ENCODE measurements around the gene TLR10.

Gene TLR10

GRCh38 chr4:38728631-38729141 lies 54.1 kb downstream of the TLR10 start:
- no peak for DNase-seq (ENCODE audit: low spot score)

- DNase-seq (ENCODE audit: low spot score), result no peak
Measured at GRCh38 chr4:38724475-38724808, 58.3 kb downstream of the TLR10 start.

DNA sequence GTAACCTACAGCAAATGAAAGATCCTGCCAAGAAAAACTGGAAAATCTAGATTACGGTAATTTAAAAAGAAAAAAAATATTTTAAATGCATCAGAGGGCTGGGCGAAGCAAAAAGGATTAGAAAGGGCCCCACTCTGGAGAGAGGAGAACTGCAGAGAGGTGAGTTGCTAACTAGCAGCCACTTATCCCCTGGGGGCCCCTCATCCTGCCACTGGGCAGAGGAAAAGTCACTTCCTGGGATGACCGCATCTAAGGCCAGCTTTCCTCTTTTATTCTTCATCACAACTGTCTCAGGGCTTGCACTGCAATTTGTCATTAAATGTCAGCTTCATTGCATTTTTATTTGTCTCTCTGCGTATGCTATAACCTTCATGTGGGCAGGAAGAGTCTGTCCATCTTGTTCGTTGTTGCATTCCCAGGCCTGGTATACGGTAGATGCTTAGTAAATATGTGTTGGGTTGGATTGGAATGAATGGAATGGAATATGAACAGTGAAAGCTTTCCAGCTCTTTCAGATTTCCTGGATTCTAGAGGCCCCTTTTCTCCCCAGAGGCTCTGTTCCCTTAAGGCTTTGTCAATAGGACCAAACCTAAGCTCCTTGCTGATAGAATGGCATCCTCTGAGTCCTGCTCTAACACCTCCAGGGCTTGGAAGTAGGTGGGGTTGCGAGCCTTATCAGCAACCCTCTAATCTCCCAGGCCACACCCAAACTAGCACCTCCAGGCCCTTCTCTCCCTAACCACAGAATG lies 58.9 kb downstream of the TLR10 start:
- DNase-seq (ENCODE audit: low spot score), result no peak

DNA sequence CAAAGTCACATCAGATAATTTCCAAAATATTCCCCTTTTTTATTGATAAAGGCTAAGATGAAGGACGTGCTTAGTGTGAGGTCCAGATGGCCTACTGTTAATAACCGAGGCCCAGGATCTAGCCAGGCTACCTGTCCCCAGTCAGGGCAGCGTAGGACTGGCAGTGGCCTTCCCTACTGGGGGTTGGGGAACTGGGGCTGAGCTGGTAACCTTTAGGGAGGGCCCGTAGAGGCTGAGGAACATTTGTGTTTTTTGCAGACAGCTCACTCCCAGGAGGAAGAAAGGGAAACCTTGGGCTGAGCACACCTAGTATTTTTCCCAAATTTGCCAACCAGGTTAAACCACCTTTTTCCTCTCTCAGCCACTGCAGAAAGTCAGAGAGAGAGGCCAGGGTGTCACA lies 59.7 kb downstream of the TLR10 start:
- DNase-seq (ENCODE audit: low spot score), result no peak

Measured in CD4-positive, alpha-beta T cell treated with Interleukin-2 at 100 ng/mL for 4 hours (primary cell).